Measurements from ENCODE around the gene ACOT4. TPM values are rescaled to one million over a fixed set of nuclear protein-coding genes. Genes with fewer than 3 reads are reported as not detected.
"Not testable (repeated sequence)": the region's sequence is repeated elsewhere in the genome, so short reads cannot be mapped to it uniquely, and the experiment has no call there.

The ACOT4 gene
- total RNA-seq, 1 donor from 2014 or later, result 0.77 TPM

DNA sequence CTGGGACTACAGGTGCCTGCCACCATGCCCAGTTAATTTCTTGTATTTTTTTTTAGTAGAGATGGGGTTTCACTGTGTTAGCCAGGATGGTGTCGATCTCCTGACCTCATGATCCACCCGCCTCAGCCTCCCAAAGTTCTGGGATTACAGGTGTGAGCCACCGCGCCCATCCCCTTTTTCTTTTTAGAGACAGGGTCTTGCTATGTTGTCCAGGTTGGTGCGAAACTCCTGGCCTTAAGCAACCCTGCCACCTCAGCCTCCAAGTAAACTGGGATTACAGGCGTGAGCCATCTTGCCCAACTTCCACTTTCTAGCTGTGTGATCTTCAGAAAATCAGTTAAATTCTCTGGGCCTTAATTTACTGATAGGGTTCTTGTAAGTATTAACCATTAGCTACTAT, 24.7 kb upstream of the ACOT4 start:
- DNase-seq; H3K27me3 ChIP-seq (ENCODE audit: low read depth); intact Hi-C loops (cut with micrococcal nuclease); H3K4me3 ChIP-seq; H3K27ac ChIP-seq (replicated peaks); H3K36me3 ChIP-seq; H3K9me3 ChIP-seq (replicated peaks): not testable (repeated sequence)
- H3K4me1 ChIP-seq, result peaks cover 49% of the 10 kb centered on the region

DNA sequence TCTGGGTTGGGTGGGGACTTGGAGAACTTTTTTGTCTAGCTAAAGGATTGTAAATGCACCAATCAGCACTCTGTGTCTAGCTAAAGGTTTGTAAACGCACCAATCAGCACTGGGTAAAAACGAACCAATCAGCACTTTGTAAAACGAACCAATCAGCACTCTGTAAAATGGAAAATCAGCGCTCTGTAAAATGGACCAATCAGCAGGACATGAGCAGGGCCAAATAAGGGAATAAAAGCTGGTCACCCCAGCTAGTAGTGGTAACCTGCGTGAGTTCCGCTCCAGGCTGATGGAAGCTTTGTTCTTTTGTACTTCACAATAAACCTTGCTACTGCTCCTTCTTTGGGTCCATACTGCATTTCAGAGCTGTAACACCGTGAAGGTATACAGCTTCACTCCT, 24.3 kb upstream of the ACOT4 start:
- Histone ChIP-seq H3K27ac (replicated peaks) (no peak overlapping the region), H3K27me3 (ENCODE audit: low read depth) (no peaks in the 10 kb centered on the region), H3K4me1 (peaks cover 49% of the 10 kb centered on the region), H3K9me3 (replicated peaks) (peaks cover 6% of the 10 kb centered on the region), H3K4me3 (peak overlapping the region; percentile 76), H3K36me3 (no peaks in the 10 kb centered on the region)
- TF ChIP-seq, protein P1, sequence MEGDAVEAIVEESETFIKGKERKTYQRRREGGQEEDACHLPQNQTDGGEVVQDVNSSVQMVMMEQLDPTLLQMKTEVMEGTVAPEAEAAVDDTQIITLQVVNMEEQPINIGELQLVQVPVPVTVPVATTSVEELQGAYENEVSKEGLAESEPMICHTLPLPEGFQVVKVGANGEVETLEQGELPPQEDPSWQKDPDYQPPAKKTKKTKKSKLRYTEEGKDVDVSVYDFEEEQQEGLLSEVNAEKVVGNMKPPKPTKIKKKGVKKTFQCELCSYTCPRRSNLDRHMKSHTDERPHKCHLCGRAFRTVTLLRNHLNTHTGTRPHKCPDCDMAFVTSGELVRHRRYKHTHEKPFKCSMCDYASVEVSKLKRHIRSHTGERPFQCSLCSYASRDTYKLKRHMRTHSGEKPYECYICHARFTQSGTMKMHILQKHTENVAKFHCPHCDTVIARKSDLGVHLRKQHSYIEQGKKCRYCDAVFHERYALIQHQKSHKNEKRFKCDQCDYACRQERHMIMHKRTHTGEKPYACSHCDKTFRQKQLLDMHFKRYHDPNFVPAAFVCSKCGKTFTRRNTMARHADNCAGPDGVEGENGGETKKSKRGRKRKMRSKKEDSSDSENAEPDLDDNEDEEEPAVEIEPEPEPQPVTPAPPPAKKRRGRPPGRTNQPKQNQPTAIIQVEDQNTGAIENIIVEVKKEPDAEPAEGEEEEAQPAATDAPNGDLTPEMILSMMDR (IDR thresholded peaks at IDR 0.05; ENCODE audit: borderline replicate concordance), result no peak
- DNase-seq, result no peak
- intact Hi-C loops (cut with micrococcal nuclease), result no loop called here

DNA sequence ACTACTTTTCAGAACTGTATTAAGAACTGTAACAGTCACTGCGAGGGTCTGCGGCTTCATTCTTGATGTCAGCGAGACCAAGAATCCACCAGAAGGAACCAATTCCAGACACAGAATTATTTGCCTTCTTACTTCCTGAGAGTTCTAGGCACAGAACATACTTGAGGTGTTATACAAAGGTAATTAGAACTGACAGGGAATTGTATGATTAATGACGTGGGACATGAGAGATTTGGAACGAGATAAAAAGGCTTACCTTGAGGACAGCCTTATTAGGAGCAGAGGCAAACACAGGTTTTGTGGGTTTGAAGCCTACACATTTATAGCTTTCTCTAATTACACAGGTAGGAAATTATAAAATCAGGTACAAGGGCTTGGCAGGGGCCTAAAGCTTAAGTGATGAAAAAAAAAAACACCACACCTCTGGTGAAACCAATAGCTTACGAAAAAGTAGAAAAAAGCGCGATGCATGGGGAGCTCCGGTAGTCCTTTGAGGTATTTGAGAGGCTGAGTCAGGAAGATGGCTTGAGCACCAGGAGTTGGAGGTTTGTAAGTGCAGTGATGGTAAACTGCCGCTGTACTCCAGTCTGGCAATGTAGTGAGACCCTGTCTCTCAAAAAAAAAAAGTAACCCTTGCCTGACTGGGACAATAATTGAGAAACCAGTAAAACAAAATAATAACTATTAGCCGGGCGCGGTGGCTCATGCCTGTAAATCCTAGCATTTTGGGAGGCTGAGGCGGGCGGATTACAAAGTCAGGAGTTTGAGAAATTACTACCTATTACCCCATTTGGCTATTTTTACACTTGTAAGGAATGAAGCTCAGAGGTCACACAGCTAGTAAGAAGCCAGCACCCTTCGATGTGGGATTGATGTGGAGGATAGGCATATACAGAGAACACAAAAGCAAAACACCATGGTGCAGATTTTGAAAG, 23.5 kb upstream of the ACOT4 start:
- intact Hi-C loops (cut with micrococcal nuclease), result no loop called here
- Histone ChIP-seq H3K4me1 (peaks cover 49% of the 10 kb centered on the region), H3K4me3 (peak overlapping the region; percentile 76), H3K9me3 (replicated peaks) (no peaks in the 10 kb centered on the region), H3K27me3 (ENCODE audit: low read depth) (no peaks in the 10 kb centered on the region), H3K27ac (replicated peaks) (peak overlapping the region; percentile 96), H3K36me3 (no peaks in the 10 kb centered on the region)
- TF ChIP-seq, protein P1 (IDR thresholded peaks at IDR 0.05; ENCODE audit: borderline replicate concordance), result no peak
- no peak for DNase-seq

DNA sequence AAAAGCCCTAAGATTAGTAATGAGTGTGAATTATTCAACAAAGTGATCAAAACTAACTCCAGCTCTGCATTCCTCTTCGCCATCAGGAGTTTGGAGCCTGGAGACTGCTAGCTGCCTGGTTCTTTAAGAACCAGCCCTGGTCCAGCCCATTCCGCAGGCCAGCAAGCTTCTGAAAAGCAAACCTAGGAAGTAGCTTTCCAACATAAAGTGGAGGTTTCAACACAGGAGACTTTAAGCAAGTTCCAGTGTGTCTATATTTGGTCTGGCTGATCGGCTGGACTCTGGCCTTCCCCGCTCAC, 22.8 kb upstream of the ACOT4 start:
- DNase-seq; H3K27me3 ChIP-seq (ENCODE audit: low read depth); intact Hi-C loops (cut with micrococcal nuclease); H3K36me3 ChIP-seq; H3K9me3 ChIP-seq (replicated peaks): not testable (repeated sequence)
- H3K27ac ChIP-seq (replicated peaks), result peak overlapping the region; percentile 96
- H3K4me1 ChIP-seq, result peaks cover 49% of the 10 kb centered on the region
- H3K4me3 ChIP-seq, result peak overlapping the region; percentile 76

DNA sequence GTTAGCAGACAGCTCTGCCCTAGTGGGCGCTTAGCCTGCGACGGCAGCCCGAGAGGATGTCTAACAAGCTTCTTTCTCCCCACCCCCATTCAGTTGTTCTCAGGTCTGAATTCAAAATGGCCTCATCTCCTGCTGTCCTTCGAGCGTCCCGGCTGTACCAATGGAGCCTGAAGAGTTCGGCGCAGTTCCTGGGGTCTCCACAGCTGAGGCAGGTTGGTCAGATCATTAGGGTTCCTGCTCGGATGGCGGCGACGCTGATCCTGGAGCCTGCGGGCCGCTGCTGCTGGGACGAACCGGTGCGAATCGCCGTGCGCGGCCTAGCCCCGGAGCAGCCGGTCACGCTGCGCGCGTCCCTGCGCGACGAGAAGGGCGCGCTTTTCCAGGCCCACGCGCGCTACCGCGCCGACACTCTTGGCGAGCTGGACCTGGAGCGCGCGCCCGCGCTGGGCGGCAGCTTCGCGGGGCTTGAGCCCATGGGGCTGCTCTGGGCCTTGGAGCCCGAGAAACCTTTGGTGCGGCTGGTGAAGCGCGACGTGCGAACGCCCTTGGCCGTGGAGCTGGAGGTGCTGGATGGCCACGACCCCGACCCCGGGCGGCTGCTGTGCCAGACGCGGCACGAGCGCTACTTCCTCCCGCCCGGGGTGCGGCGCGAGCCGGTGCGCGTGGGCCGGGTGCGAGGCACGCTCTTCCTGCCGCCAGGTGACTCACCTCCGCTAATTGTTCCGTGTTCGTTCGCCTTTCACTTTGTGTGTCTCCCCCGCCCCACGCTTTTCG, 22.3 kb upstream of the ACOT4 start, which contains the start of gene ACOT2:
ACOT2 (plus strand) TSS at position 29 of the 774 bp plus-strand sequence; CDS start at position 57, 28 bp downstream.
- H3K27me3 ChIP-seq (ENCODE audit: low read depth); H3K9me3 ChIP-seq (replicated peaks); intact Hi-C loops (cut with micrococcal nuclease): not testable (repeated sequence)
- peak; percentile 81 for DNase-seq
- TF ChIP-seq, protein P1 (IDR thresholded peaks at IDR 0.05; ENCODE audit: borderline replicate concordance), result peak; percentile 25
- H3K36me3 ChIP-seq, result peaks cover 11% of the 10 kb centered on the region
- peak within 1 kb of the TSS; percentile 96 for H3K27ac ChIP-seq (replicated peaks)
- peak within 1 kb of the TSS; percentile 76 for H3K4me3 ChIP-seq
- peaks cover 49% of the 10 kb centered on the region for H3K4me1 ChIP-seq

DNA sequence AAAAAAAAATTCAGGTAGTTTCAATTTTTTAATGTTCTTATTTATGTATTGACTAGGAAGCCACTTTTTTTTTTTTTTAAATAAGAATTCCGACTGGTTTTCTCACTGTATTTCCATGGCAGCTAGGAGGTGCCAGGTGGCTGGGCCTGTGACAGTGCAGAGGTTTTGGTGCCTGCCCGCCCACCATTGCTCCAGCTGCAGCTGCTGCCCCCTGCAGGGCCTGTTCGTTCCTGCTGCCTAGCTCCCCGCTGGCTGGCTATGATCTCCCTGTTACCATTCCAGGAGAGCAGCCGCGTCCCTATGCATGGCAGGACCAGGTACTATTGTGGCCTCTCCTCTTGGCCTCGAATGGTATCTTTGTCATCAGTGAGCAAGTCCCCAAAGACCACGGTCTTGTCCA, 20.8 kb upstream of the ACOT4 start:
- H3K9me3 ChIP-seq (replicated peaks); intact Hi-C loops (cut with micrococcal nuclease); H3K27me3 ChIP-seq (ENCODE audit: low read depth): not testable (repeated sequence)
- peaks cover 50% of the 10 kb centered on the region for H3K4me1 ChIP-seq
- H3K36me3 ChIP-seq, result peaks cover 18% of the 10 kb centered on the region
- TF ChIP-seq, protein P1 (IDR thresholded peaks at IDR 0.05; ENCODE audit: borderline replicate concordance), result peak; percentile 77
- DNase-seq, result peak; percentile 63
- H3K27ac ChIP-seq (replicated peaks), result peak overlapping the region; percentile 96
- peak overlapping the region; percentile 76 for H3K4me3 ChIP-seq

DNA sequence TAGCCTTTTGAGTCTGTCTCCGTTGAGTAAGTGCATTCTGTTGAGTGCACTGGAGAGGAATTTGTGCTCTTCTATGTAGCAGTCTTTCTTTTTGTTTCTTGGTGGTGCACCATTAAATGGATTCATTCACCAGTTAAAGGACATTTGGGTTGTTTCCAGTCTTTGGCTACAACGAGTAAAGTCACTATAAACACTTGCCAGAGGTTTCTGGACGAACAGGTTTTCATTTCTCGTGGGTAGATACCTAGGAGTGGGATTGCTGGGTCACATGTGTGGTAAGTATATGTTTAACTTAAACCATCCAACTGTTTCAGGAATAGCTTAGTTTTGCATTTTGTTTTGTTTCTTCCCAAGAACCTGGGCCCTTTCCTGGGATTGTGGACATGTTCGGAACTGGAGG, 18.6 kb upstream of the ACOT4 start:
- intact Hi-C loops (cut with micrococcal nuclease); DNase-seq; H3K27ac ChIP-seq (replicated peaks): not testable (repeated sequence)

DNA sequence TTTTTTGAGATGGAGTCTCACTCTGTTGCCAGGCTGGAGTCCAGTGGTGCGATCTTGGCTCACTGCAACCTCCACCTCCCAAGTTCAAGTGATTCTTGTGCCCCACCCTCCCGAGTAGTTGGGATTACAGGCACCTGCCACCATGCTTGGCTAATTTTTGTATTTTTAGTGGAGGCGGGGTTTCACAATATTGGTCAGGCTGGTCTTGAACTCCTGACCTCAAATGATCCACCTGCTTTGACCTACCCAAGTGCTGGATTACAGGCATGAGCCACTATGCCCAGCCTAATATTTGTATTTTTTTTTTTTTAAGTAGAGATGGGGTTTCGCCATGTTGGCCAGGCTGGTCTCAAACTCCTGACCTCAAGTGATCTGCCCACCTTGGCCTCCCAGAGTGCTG, 17.9 kb upstream of the ACOT4 start:
- H3K9me3 ChIP-seq (replicated peaks); H3K27me3 ChIP-seq (ENCODE audit: low read depth); H3K27ac ChIP-seq (replicated peaks); intact Hi-C loops (cut with micrococcal nuclease); DNase-seq; H3K4me3 ChIP-seq: not testable (repeated sequence)
- Histone ChIP-seq H3K4me1 (peaks cover 36% of the 10 kb centered on the region), H3K36me3 (peaks cover 38% of the 10 kb centered on the region)

More for the DNA sequence above, 18.6 kb upstream of the ACOT4 start:
- not testable (repeated sequence) for H3K27me3 ChIP-seq (ENCODE audit: low read depth); H3K4me3 ChIP-seq; H3K9me3 ChIP-seq (replicated peaks)
- Histone ChIP-seq H3K36me3 (peaks cover 31% of the 10 kb centered on the region), H3K4me1 (peaks cover 43% of the 10 kb centered on the region)

DNA sequence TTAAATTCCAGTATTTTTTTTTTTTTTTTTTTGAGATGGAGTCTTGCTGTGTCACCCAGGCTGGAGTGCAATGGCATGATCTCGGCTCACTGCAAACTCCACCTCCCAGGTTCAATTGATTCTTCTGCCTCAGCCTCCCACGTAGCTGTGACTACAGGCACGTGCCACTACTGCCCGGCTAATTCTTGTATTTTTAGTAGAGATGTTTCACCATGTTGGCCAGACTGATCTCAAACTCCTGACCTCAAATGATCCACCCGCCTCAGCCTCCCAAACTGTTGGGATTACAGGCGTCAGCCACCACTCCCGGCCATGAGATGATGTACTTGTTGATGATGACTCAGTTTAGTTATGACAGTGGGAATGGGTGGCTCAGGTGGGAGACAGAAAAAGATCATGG, 17.4 kb upstream of the ACOT4 start:
- H3K27me3 ChIP-seq (ENCODE audit: low read depth); H3K27ac ChIP-seq (replicated peaks); H3K4me3 ChIP-seq; H3K9me3 ChIP-seq (replicated peaks); DNase-seq; intact Hi-C loops (cut with micrococcal nuclease): not testable (repeated sequence)
- H3K36me3 ChIP-seq, result peaks cover 39% of the 10 kb centered on the region
- H3K4me1 ChIP-seq, result peaks cover 36% of the 10 kb centered on the region

Data from left ventricle myocardium inferior (tissue), 1 donor.